Choroid plexus epithelial cell (primary cell): ENCODE measurements around the gene USP3.

Source experiments
- DNase-seq: peaks from one replicate; pipeline ENCODE4 v3.0.0-alpha.2; 2010; ENCODE audit warnings: low read depth
- H3K4me3 ChIP-seq: 2 replicates; pipeline ENCODE4 v1.5.1; 2011; ENCODE audit warnings: low read depth, mild to moderate bottlenecking, control low read depth, low read length, moderate library complexity
- TF ChIP-seq, protein P1 (sequence below): conservative IDR thresholded peaks from 2 replicates; pipeline ENCODE4 v1.5.1; 2011; ENCODE audit warnings: low read depth, mild to moderate bottlenecking, control low read depth, inconsistent platforms, low read length, moderate library complexity

USP3 gene

DNA sequence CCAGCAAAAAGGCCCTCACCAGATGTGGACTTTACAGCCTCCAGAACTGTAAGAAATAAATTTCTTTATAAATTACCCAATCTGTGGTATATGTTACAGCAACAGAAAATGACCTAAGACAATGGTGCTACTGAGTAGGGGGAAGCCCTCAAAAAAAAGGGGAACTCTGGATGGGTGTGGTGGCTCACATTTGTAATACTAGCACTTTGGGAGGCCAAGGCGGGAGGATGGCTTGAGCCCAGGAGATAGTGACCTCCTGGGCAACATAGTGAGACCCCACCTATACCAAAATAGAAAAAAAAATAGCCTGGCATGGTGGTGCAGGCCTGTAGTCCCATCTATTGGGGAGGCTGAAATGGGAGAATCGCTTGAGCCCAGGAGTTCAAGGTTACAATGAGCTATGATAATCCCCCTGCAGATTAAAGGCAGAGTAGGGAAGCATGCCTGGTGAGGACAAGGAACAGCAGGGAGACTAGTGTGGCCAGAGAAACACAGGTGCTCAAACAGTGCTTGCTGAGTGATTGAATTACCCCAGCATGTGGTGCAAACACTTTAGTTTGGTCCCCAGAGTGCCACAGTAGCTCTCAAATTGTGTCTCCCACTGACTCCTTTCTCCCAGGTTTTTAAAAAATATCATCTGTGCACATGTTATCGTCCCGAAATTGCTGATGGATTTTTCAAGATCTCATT, 13.9 kb upstream of the USP3 start:
- DNase-seq, result no peak
- no peak overlapping the region for H3K4me3 ChIP-seq
- TF ChIP-seq, protein P1, sequence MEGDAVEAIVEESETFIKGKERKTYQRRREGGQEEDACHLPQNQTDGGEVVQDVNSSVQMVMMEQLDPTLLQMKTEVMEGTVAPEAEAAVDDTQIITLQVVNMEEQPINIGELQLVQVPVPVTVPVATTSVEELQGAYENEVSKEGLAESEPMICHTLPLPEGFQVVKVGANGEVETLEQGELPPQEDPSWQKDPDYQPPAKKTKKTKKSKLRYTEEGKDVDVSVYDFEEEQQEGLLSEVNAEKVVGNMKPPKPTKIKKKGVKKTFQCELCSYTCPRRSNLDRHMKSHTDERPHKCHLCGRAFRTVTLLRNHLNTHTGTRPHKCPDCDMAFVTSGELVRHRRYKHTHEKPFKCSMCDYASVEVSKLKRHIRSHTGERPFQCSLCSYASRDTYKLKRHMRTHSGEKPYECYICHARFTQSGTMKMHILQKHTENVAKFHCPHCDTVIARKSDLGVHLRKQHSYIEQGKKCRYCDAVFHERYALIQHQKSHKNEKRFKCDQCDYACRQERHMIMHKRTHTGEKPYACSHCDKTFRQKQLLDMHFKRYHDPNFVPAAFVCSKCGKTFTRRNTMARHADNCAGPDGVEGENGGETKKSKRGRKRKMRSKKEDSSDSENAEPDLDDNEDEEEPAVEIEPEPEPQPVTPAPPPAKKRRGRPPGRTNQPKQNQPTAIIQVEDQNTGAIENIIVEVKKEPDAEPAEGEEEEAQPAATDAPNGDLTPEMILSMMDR, result no peak

DNA sequence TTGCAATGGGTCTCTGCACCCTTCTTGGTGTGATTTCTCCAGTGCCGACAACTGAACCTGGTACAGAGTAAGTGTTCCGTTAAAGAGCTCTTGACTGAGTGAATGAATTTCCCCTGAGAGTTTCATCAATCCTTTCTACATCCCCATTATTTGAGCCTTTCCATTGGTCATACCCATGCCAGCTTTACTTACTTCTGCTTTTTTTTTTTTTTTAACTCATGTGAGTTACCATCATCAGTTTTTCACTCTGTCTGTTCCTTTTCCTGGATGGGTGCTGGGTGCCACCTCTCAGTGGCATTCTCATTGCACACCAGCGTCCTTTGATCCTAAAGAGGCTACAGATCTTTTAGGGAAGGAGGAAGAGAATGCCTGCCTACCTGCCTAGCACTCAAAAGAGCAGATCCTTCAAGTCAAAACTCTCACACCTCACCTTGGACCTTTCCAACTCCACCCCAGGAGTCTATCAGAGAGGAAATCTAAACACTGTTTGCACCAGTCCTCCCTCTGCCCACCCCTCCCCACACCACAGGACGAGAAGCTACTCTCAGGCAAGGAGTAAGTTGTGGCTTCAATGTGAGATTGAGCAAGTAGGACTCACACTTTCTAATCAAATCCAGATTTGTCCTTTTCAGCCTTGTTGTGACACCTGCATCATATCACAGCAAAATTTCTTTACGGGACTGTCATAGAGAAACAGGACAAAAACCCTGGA, 13.1 kb upstream of the USP3 start:
- no peak overlapping the region for H3K4me3 ChIP-seq
- DNase-seq, result no peak
- TF ChIP-seq, protein P1, result no peak

DNA sequence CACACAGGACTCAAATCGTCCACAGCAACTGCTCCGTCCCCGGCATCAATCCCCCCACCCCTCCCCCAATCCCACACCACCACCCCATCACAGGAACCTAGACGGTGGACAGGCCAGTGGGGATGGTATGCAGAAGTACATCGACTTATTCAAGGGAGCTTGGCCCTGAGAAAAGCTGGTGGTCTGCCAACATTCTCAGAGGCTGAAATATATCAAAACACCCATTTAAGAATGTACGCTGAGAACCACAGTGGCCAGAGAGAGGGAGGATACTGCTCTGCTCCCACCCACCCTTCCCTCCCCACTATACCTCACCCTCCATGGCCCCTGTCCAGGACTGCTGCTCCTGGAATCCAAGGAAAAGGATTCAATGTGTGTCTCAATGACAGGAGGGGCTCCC, 12.4 kb upstream of the USP3 start:
- TF ChIP-seq, protein P1, result no peak
- DNase-seq, result peak; percentile 94
- H3K4me3 ChIP-seq, result no peak overlapping the region

DNA sequence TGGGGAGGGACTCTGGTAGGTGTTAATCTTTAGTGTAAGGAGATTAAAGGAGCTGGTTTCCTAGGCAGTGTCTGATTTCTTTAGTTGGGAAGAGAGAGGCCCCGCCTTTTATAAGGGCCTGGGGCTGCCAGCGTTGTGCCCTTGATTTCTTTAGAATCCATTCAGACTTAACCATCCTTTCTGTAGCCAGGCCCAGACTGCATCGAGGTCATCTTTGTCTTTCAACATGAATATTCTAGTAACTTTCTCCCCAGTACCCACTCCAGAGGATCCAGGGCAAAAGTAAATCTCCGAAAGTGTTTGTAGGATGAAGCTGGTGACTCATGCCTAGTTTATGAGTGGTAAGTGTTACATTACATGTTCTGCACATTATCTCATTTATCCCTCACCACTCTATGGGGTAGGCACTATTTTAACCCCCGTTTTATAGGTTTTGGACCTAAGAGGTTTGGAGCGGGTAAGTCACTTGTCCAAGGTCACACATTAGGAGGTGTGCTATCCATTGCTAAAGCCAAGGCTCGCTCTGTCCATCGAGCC, 11.8 kb upstream of the USP3 start:
- TF ChIP-seq, protein P1, result no peak
- peak; percentile 77 for DNase-seq
- no peak overlapping the region for H3K4me3 ChIP-seq

DNA sequence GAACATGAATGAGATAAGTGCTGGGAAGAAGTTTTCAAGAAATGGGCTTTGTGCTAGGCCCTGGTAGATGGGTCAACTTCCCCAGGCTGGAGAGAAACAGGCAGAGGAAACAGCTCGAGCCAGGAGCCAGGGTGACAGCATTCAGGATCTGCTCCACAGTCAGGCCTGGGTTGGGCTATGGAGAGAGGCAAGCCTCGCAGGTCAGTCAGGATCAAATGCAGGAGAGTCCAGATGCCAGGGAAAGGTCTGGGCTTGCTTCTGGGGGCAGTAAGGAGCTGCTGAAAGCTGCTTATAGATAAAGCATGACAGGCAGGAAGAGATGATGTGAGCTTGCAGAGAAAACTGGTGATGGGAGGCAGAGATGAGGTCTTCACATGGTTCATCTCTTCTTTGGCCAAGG, 11.0 kb upstream of the USP3 start:
- TF ChIP-seq, protein P1, result no peak
- H3K4me3 ChIP-seq, result no peak overlapping the region
- DNase-seq, result no peak

DNA sequence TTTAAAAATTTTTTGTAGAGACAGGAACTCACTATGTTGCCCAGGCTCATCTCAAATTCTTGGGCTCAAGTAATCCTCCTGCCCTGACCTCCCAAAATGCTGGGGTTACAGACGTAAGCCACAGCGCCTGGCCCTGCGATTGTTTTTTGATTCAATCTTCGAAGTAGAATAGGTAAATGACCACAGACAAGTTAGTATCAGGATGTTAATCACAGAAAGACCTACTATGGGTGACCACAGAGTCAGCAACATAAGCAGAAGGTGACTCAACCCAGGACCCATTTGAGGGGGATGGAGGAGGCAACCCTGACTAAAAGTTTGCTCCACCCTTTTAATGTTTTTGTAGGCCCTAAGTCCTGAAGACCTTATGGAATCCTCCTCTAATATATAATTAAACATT, 10.0 kb upstream of the USP3 start:
- TF ChIP-seq, protein P1, result no peak
- no peak for DNase-seq

DNA sequence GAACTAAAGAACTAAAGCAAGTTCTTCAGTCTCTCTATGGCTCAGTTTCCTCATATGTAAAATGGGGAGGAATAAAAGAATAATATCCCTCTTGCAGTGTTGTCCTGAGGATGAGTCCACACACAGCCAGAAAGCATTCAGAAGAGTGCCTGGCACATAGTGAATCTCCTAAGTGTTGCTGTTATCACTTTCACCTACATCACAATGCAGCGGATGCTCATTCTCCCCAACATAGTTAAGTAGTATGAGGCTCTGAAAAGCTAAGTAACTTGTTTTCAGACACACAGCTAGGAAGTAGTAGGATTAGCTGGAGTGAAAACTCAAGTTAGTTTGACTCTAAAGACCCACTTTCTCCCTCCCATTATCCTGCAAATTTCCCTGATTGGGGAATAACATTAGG, 9.1 kb upstream of the USP3 start:
- TF ChIP-seq, protein P1, result no peak
- H3K4me3 ChIP-seq, result no peak overlapping the region
- no peak for DNase-seq

More for the DNA sequence above, 10.0 kb upstream of the USP3 start:
- H3K4me3 ChIP-seq, result no peak overlapping the region
